LoVo (cell line): ENCODE data around the gene ELMO1.
A peak's percentile ranks its signal among the peaks of the same experiment; 100 is the strongest.

Source experiments
- DNase-seq: peaks from one replicate; pipeline ENCODE4 v3.0.0-alpha.2; 2016; ENCODE audit warnings: low spot score

Gene ELMO1

GRCh38 chr7:37368540-37368939 is 80.1 kb downstream of the ELMO1 start:
- no peak for DNase-seq

GRCh38 chr7:37367010-37367409 is 81.7 kb downstream of the ELMO1 start:
- DNase-seq: no peak

- no peak for DNase-seq
These were observed 82.2 kb downstream of the ELMO1 start for GRCh38 chr7:37366445-37366844.

GRCh38 chr7:37365405-37365804 is 83.3 kb downstream of the ELMO1 start:
- DNase-seq: no peak

- no peak for DNase-seq
These were observed 83.8 kb downstream of the ELMO1 start for GRCh38 chr7:37364856-37365255.

- no peak for DNase-seq
These were observed 84.8 kb downstream of the ELMO1 start for GRCh38 chr7:37363536-37364491.

GRCh38 chr7:37362802-37363201 is 85.9 kb downstream of the ELMO1 start:
- DNase-seq: no peak

- DNase-seq: no peak
These were observed 88.2 kb downstream of the ELMO1 start for GRCh38 chr7:37360484-37360883.

- DNase-seq: no peak
These were observed 88.8 kb downstream of the ELMO1 start for GRCh38 chr7:37359662-37360444.

GRCh38 chr7:37359180-37359579 is 89.5 kb downstream of the ELMO1 start:
- DNase-seq: no peak

- DNase-seq: no peak
These were observed 91.0 kb downstream of the ELMO1 start for GRCh38 chr7:37357637-37357996.

GRCh38 chr7:37356911-37357636 is 91.6 kb downstream of the ELMO1 start:
- no peak for DNase-seq

- DNase-seq: no peak
These were observed 94.0 kb downstream of the ELMO1 start for GRCh38 chr7:37354656-37355131.

- DNase-seq: no peak
These were observed 94.6 kb downstream of the ELMO1 start for GRCh38 chr7:37353949-37354655.

- DNase-seq: peak; percentile 31
These were observed 95.4 kb downstream of the ELMO1 start for GRCh38 chr7:37352974-37353948.

GRCh38 chr7:37352251-37352880 is 96.3 kb downstream of the ELMO1 start:
- no peak for DNase-seq

GRCh38 chr7:37351716-37352115 is 96.9 kb downstream of the ELMO1 start:
- no peak for DNase-seq

GRCh38 chr7:37349979-37350590 is 98.6 kb downstream of the ELMO1 start:
- DNase-seq: no peak

- DNase-seq: no peak
These were observed 99.7 kb downstream of the ELMO1 start for GRCh38 chr7:37348982-37349381.

GRCh38 chr7:37346761-37347160 is 101.9 kb downstream of the ELMO1 start:
- DNase-seq: no peak
